ENCODE measurements around the gene SP5.
"Not testable (repeated sequence)": the region's sequence is repeated elsewhere in the genome, so short reads cannot be mapped to it uniquely, and the experiment has no call there.

Gene SP5

GRCh38 chr2:170711774-170712652 is 3.1 kb upstream of the SP5 start:
- DNase-seq: no peak

- no peak for DNase-seq
These were observed 2.2 kb upstream of the SP5 start for GRCh38 chr2:170712653-170713542.

- no peak for DNase-seq
These were observed 1.4 kb upstream of the SP5 start for GRCh38 chr2:170713543-170714380.

GRCh38 chr2:170714381-170715061 is 616 bp upstream of the SP5 start:
- DNase-seq: no peak

- DNase-seq: no peak
These were observed 1.0 kb downstream of the SP5 start for GRCh38 chr2:170715932-170716777.

- DNase-seq: no peak
These were observed 1.9 kb downstream of the SP5 start for GRCh38 chr2:170716851-170717598.

GRCh38 chr2:170717599-170717963 is 2.4 kb downstream of the SP5 start:
- DNase-seq: no peak

- no peak for DNase-seq
These were observed 3.0 kb downstream of the SP5 start for GRCh38 chr2:170717991-170718589.

- DNase-seq: no peak
These were observed 4.7 kb downstream of the SP5 start for GRCh38 chr2:170719810-170720209.

GRCh38 chr2:170721678-170722077 is 6.5 kb downstream of the SP5 start:
- DNase-seq: no peak

- DNase-seq: no peak
These were observed 7.2 kb downstream of the SP5 start for GRCh38 chr2:170722301-170722700.

- DNase-seq: no peak
These were observed 8.4 kb downstream of the SP5 start for GRCh38 chr2:170723446-170723958.

GRCh38 chr2:170733798-170734600 is 18.9 kb downstream of the SP5 start:
- DNase-seq: no peak

GRCh38 chr2:170734601-170735000 is 19.5 kb downstream of the SP5 start:
- not testable (repeated sequence) for DNase-seq

- DNase-seq: no peak
These were observed 21.5 kb downstream of the SP5 start for GRCh38 chr2:170736628-170737027.

GRCh38 chr2:170737406-170737805 is 22.3 kb downstream of the SP5 start:
- DNase-seq: no peak

GRCh38 chr2:170737821-170738220 is 22.7 kb downstream of the SP5 start:
- DNase-seq: no peak

GRCh38 chr2:170739048-170739447 is 23.9 kb downstream of the SP5 start:
- no peak for DNase-seq

GRCh38 chr2:170739507-170740046 is 24.4 kb downstream of the SP5 start:
- no peak for DNase-seq
